ENCODE data around the gene TNFSF4.

GRCh38 chr1:173161510-173162221 lies 45.5 kb downstream of the TNFSF4 start:
- no peak for TF ChIP-seq CTCF (IDR thresholded peaks at IDR 0.05)
- TF ChIP-seq POLR2A (IDR thresholded peaks at IDR 0.05): no peak
